Measurements from ENCODE around the gene AOAH. TPM values are rescaled to one million over a fixed set of nuclear protein-coding genes. Genes with fewer than 3 reads are reported as not detected.
"Not testable (repeated sequence)": the region's sequence is repeated elsewhere in the genome, so short reads cannot be mapped to it uniquely, and the experiment has no call there.

AOAH gene
- total and polyA plus RNA-seq, 4 donors, result 1.9 to 34.9 (median 11.7) TPM

- ATAC-seq (ENCODE audit: low FRiP score) (no peak), DNase-seq (no peak)
- intact Hi-C loops (cut with DNase I), result no loop called here
- Histone ChIP-seq H3K27me3 (ENCODE audit: control insufficient read depth in 1 of 2, insufficient read depth in 2 of 2, low read length in 1 of 2) (no peaks in the 10 kb centered on the region), H3K36me3 (ENCODE audit: control insufficient read depth in 1 of 2, insufficient read depth in 2 of 2, low read length in 1 of 2) (no peaks in the 10 kb centered on the region), H3K4me1 (ENCODE audit: control insufficient read depth in 1 of 2, insufficient read depth in 2 of 2, low read length in 2 of 2) (no peaks in the 10 kb centered on the region), H3K9me3 (ENCODE audit: control insufficient read depth, low read length) (peaks cover 3% of the 10 kb centered on the region), H3K27ac (ENCODE audit: low read depth in 1 of 2, low read length in 2 of 2) (no peak overlapping the region), H3K4me3 (ENCODE audit: low read length in 2 of 2) (no peak overlapping the region)
- WGBS, 2 donors, result 76 to 83% methylated on average over 6 of the region's 6 CpGs
Observed at GRCh38 chr7:36496576-36496975, 227.7 kb downstream of the AOAH start.

- H3K4me1 ChIP-seq (ENCODE audit: control insufficient read depth in 1 of 2, insufficient read depth in 2 of 2, low read length in 2 of 2), result no peaks in the 10 kb centered on the region
- H3K27ac ChIP-seq (ENCODE audit: low read depth in 1 of 2, low read length in 2 of 2), result no peak overlapping the region
- WGBS, 2 donors, result 93 to 95% methylated on average over 3 of the region's 3 CpGs
- no peak overlapping the region for H3K4me3 ChIP-seq (ENCODE audit: low read length in 2 of 2)
- H3K9me3 ChIP-seq (ENCODE audit: control insufficient read depth, low read length), result peaks cover 2% of the 10 kb centered on the region
- intact Hi-C loops (cut with DNase I), result no loop called here
- H3K27me3 ChIP-seq (ENCODE audit: control insufficient read depth in 1 of 2, insufficient read depth in 2 of 2, low read length in 1 of 2), result no peaks in the 10 kb centered on the region
- ATAC-seq (ENCODE audit: low FRiP score) (no peak), DNase-seq (no peak)
- no peaks in the 10 kb centered on the region for H3K36me3 ChIP-seq (ENCODE audit: control insufficient read depth in 1 of 2, insufficient read depth in 2 of 2, low read length in 1 of 2)
Observed at GRCh38 chr7:36491317-36491716, 233.0 kb downstream of the AOAH start.

- intact Hi-C loops (cut with DNase I), result no loop called here
- DNase-seq (no peak), ATAC-seq (ENCODE audit: low FRiP score) (no peak)
- Histone ChIP-seq H3K4me3 (ENCODE audit: low read length in 2 of 2) (no peak overlapping the region), H3K36me3 (ENCODE audit: control insufficient read depth in 1 of 2, insufficient read depth in 2 of 2, low read length in 1 of 2) (no peaks in the 10 kb centered on the region), H3K27ac (ENCODE audit: low read depth in 1 of 2, low read length in 2 of 2) (no peak overlapping the region), H3K27me3 (ENCODE audit: control insufficient read depth in 1 of 2, insufficient read depth in 2 of 2, low read length in 1 of 2) (no peaks in the 10 kb centered on the region), H3K9me3 (ENCODE audit: control insufficient read depth, low read length) (peaks cover 1% of the 10 kb centered on the region), H3K4me1 (ENCODE audit: control insufficient read depth in 1 of 2, insufficient read depth in 2 of 2, low read length in 2 of 2) (no peaks in the 10 kb centered on the region)
- WGBS, 2 donors, result 32 to 45% methylated on average over 3 of the region's 3 CpGs
Observed at GRCh38 chr7:36490419-36490830, 233.9 kb downstream of the AOAH start.

GRCh38 chr7:36488672-36489071 lies 235.6 kb downstream of the AOAH start:
- H3K27ac ChIP-seq (ENCODE audit: low read depth in 1 of 2, low read length in 2 of 2); H3K27me3 ChIP-seq (ENCODE audit: control insufficient read depth in 1 of 2, insufficient read depth in 2 of 2, low read length in 1 of 2); H3K4me3 ChIP-seq (ENCODE audit: low read length in 2 of 2); H3K9me3 ChIP-seq (ENCODE audit: control insufficient read depth, low read length); H3K36me3 ChIP-seq (ENCODE audit: control insufficient read depth in 1 of 2, insufficient read depth in 2 of 2, low read length in 1 of 2); ATAC-seq (ENCODE audit: low FRiP score); H3K4me1 ChIP-seq (ENCODE audit: control insufficient read depth in 1 of 2, insufficient read depth in 2 of 2, low read length in 2 of 2); DNase-seq: not testable (repeated sequence)
- intact Hi-C loops (cut with DNase I), result loop anchor here in 1 of 2 donors (2.0 to 10.0 kb wide), 2 partner anchors 182 to 706 kb away; no protein-coding TSS in a partner anchor
- WGBS, 2 donors, result 97% methylated on average over 5 of the region's 5 CpGs

DNA sequence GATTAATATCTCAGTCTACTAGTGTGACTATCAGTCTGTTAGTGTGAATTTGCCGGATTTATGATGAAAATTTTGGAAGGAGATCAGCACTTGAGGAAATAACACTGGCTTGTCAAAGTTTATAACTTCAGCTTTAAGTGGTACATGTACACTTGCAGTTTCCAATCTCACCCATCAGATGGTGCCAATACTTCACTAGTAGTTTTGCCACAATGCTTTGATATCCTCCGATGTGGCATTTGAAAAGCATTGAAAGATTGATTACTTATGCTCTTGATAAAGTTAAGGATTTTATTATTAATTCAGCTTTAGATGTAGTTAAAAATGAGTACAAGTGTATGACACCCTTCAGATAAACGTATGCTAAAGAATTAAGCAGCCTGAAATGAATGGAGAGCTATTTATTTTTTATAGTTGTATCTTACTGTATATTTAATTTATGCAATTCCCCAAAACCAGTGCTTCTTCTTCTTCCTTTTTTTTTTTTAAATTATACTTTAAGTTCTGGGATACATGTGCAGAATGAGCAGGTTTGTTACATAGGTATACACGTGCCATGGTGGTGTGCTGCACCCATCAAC lies 236.4 kb downstream of the AOAH start:
- intact Hi-C loops (cut with DNase I), result loop anchor here in 1 of 2 donors (2.0 to 10.0 kb wide), 2 partner anchors 183 to 707 kb away; no protein-coding TSS in a partner anchor
- Histone ChIP-seq H3K27me3 (ENCODE audit: control insufficient read depth in 1 of 2, insufficient read depth in 2 of 2, low read length in 1 of 2) (no peaks in the 10 kb centered on the region), H3K4me1 (ENCODE audit: control insufficient read depth in 1 of 2, insufficient read depth in 2 of 2, low read length in 2 of 2) (no peaks in the 10 kb centered on the region), H3K27ac (ENCODE audit: low read depth in 1 of 2, low read length in 2 of 2) (no peak overlapping the region), H3K9me3 (ENCODE audit: control insufficient read depth, low read length) (peaks cover 2% of the 10 kb centered on the region), H3K36me3 (ENCODE audit: control insufficient read depth in 1 of 2, insufficient read depth in 2 of 2, low read length in 1 of 2) (no peaks in the 10 kb centered on the region), H3K4me3 (ENCODE audit: low read length in 2 of 2) (no peak overlapping the region)
- 24 to 28% methylated on average over 4 of the region's 4 CpGs for WGBS, 2 donors
- DNase-seq (no peak), ATAC-seq (ENCODE audit: low FRiP score) (no peak)

- Histone ChIP-seq H3K9me3 (ENCODE audit: control insufficient read depth, low read length) (peaks cover 3% of the 10 kb centered on the region), H3K36me3 (ENCODE audit: control insufficient read depth in 1 of 2, insufficient read depth in 2 of 2, low read length in 1 of 2) (no peaks in the 10 kb centered on the region), H3K27me3 (ENCODE audit: control insufficient read depth in 1 of 2, insufficient read depth in 2 of 2, low read length in 1 of 2) (no peaks in the 10 kb centered on the region), H3K27ac (ENCODE audit: low read depth in 1 of 2, low read length in 2 of 2) (no peak overlapping the region), H3K4me1 (ENCODE audit: control insufficient read depth in 1 of 2, insufficient read depth in 2 of 2, low read length in 2 of 2) (no peaks in the 10 kb centered on the region), H3K4me3 (ENCODE audit: low read length in 2 of 2) (no peak overlapping the region)
- intact Hi-C loops (cut with DNase I), result loop anchor here in 1 of 2 donors (10.0 kb wide), 1 partner anchor 708 kb away; no protein-coding TSS in a partner anchor
- DNase-seq (no peak), ATAC-seq (ENCODE audit: low FRiP score) (no peak)
- WGBS, 2 donors, result 73 to 79% methylated on average over 4 of the region's 4 CpGs
Observed at GRCh38 chr7:36486336-36486735, 238.0 kb downstream of the AOAH start.

GRCh38 chr7:36484265-36484664 lies 240.0 kb downstream of the AOAH start:
- 82 to 87% methylated on average over 8 of the region's 8 CpGs for WGBS, 2 donors
- no peaks in the 10 kb centered on the region for H3K36me3 ChIP-seq (ENCODE audit: control insufficient read depth in 1 of 2, insufficient read depth in 2 of 2, low read length in 1 of 2)
- no peak overlapping the region for H3K4me3 ChIP-seq (ENCODE audit: low read length in 2 of 2)
- H3K27me3 ChIP-seq (ENCODE audit: control insufficient read depth in 1 of 2, insufficient read depth in 2 of 2, low read length in 1 of 2), result no peaks in the 10 kb centered on the region
- H3K4me1 ChIP-seq (ENCODE audit: control insufficient read depth in 1 of 2, insufficient read depth in 2 of 2, low read length in 2 of 2), result no peaks in the 10 kb centered on the region
- H3K9me3 ChIP-seq (ENCODE audit: control insufficient read depth, low read length), result peaks cover 2% of the 10 kb centered on the region
- no peak for DNase-seq
- H3K27ac ChIP-seq (ENCODE audit: low read depth in 1 of 2, low read length in 2 of 2), result no peak overlapping the region
- no peak for ATAC-seq (ENCODE audit: low FRiP score)
- intact Hi-C loops (cut with DNase I), result loop anchor here in 1 of 2 donors (10.0 kb wide), 1 partner anchor 711 kb away; no protein-coding TSS in a partner anchor

DNA sequence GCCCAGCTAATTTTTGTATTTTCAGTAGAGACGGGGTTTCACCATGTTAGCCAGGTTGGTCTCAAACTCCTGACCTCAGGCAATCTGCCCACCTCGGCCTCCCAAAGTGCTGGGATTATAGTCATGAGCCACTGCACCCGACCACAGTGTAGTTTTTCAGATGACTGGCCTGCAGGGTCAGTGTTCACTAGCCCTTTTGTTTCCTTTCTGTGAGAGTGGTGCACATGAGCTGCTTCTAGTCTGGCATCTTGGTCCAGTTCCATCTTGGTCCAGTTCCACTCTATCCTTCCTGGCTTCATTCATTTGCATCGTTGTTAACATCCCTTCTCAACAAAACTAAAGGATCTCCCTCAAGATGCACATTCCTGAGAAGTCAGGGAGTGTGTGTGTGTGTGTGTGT lies 240.4 kb downstream of the AOAH start:
- not testable (repeated sequence) for H3K27ac ChIP-seq (ENCODE audit: low read depth in 1 of 2, low read length in 2 of 2); H3K4me3 ChIP-seq (ENCODE audit: low read length in 2 of 2); ATAC-seq (ENCODE audit: low FRiP score); H3K27me3 ChIP-seq (ENCODE audit: control insufficient read depth in 1 of 2, insufficient read depth in 2 of 2, low read length in 1 of 2); DNase-seq; H3K9me3 ChIP-seq (ENCODE audit: control insufficient read depth, low read length); H3K36me3 ChIP-seq (ENCODE audit: control insufficient read depth in 1 of 2, insufficient read depth in 2 of 2, low read length in 1 of 2); H3K4me1 ChIP-seq (ENCODE audit: control insufficient read depth in 1 of 2, insufficient read depth in 2 of 2, low read length in 2 of 2)
- intact Hi-C loops (cut with DNase I), result loop anchor here in 1 of 2 donors (10.0 kb wide), 1 partner anchor 711 kb away; no protein-coding TSS in a partner anchor
- WGBS, 2 donors, result 68 to 72% methylated on average over 4 of the region's 4 CpGs

- Histone ChIP-seq H3K27me3 (ENCODE audit: control insufficient read depth in 1 of 2, insufficient read depth in 2 of 2, low read length in 1 of 2) (no peaks in the 10 kb centered on the region), H3K4me3 (ENCODE audit: low read length in 2 of 2) (no peak overlapping the region), H3K36me3 (ENCODE audit: control insufficient read depth in 1 of 2, insufficient read depth in 2 of 2, low read length in 1 of 2) (no peaks in the 10 kb centered on the region), H3K27ac (ENCODE audit: low read depth in 1 of 2, low read length in 2 of 2) (no peak overlapping the region), H3K9me3 (ENCODE audit: control insufficient read depth, low read length) (peaks cover 1% of the 10 kb centered on the region), H3K4me1 (ENCODE audit: control insufficient read depth in 1 of 2, insufficient read depth in 2 of 2, low read length in 2 of 2) (no peaks in the 10 kb centered on the region)
- ATAC-seq (ENCODE audit: low FRiP score) (no peak), DNase-seq (no peak)
- intact Hi-C loops (cut with DNase I), result no loop called here
- WGBS, 2 donors, result 80 to 91% methylated on average over 2 of the region's 2 CpGs
Observed at GRCh38 chr7:36478745-36479144, 245.5 kb downstream of the AOAH start.
